Measurements from ENCODE around the gene CELF3. TPM values are rescaled to one million over a fixed set of nuclear protein-coding genes. Genes with fewer than 3 reads are reported as not detected.

The CELF3 gene
- total RNA-seq, 2 donors from 2014 or later: not detected

DNA sequence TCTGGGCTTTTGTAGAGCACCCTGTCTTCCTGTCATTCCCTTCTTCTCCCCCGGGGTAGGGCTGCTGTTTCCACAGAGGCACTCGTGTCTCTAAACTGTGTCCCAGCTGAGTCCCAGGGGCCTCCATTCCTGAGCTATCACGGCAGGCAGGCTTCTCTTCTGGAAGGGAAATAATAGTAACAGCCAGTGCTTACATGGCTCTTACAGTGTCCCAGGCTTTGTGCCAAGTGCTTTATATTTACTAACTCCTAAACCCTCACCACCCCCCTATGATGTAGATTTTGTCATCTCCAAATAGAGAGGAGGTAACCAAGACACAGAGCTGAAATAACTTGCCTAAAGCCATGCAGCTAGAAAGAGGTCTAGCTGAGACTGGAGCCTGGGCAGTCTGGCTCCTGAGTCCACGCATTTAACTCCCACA, 1.4 kb upstream of the CELF3 start:
- no peak overlapping the region for H3K27ac ChIP-seq
- DNase-seq (ENCODE audit: low spot score): no peak
- H3K27me3 ChIP-seq: no peaks in the 10 kb centered on the region
- H3K4me3 ChIP-seq: no peak overlapping the region
- TF ChIP-seq, protein P1, sequence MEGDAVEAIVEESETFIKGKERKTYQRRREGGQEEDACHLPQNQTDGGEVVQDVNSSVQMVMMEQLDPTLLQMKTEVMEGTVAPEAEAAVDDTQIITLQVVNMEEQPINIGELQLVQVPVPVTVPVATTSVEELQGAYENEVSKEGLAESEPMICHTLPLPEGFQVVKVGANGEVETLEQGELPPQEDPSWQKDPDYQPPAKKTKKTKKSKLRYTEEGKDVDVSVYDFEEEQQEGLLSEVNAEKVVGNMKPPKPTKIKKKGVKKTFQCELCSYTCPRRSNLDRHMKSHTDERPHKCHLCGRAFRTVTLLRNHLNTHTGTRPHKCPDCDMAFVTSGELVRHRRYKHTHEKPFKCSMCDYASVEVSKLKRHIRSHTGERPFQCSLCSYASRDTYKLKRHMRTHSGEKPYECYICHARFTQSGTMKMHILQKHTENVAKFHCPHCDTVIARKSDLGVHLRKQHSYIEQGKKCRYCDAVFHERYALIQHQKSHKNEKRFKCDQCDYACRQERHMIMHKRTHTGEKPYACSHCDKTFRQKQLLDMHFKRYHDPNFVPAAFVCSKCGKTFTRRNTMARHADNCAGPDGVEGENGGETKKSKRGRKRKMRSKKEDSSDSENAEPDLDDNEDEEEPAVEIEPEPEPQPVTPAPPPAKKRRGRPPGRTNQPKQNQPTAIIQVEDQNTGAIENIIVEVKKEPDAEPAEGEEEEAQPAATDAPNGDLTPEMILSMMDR (IDR thresholded peaks at IDR 0.05): no peak
- peaks cover 0 to 51% of the 10 kb centered on the region in 2 donors for H3K4me1 ChIP-seq
- H3K36me3 ChIP-seq: no peaks in the 10 kb centered on the region
- no peaks in the 10 kb centered on the region for H3K9me3 ChIP-seq

GRCh38 chr1:151716405-151716762, 219 bp downstream of the CELF3 start:
- TF ChIP-seq, protein P1 (IDR thresholded peaks at IDR 0.05): no peak
- Histone ChIP-seq H3K4me3 (peak overlapping the region in 1 of 2 donors; percentile 18), H3K9me3 (no peaks in the 10 kb centered on the region), H3K27ac (no peak overlapping the region), H3K36me3 (no peaks in the 10 kb centered on the region), H3K4me1 (peaks cover 0 to 43% of the 10 kb centered on the region in 2 donors), H3K27me3 (no peaks in the 10 kb centered on the region)
- no peak for DNase-seq (ENCODE audit: low spot score)

DNA sequence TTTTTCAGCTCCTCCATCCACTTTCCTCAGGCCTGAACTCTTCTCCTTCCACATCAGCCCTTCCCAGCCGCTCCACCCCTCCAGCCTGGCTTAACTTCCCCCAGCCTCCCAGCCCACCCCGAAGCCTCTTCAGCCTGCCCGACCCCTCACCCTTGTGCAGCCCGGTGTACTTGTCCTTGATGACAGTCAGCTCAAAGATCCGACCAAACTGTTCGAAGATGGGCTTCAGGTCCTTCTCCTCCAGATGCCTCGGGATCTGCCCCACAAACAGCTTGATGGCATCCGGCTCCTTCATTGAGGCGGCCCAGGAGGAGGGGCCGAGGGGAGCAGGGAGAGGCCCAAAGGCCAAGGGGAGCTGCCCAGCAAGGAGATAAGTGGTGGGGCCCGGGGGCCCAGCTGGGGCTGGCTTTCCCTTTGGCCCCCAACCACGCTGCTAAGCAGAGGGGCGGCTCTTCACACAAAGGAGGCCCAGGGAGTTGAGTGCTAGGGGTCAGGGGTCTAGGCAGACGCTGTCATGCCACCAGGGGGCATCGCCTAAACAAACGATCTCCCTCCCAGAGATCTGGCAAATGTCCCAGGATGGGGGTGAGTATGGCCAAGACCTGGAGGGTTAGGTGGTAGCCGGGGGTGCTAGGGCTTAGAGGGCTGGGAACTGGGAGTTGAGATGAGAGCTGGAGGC, 738 bp downstream of the CELF3 start:
- H3K36me3 ChIP-seq: no peaks in the 10 kb centered on the region
- H3K4me1 ChIP-seq: peaks cover 0 to 38% of the 10 kb centered on the region in 2 donors
- no peak overlapping the region for H3K4me3 ChIP-seq
- no peak for DNase-seq (ENCODE audit: low spot score)
- H3K9me3 ChIP-seq: no peaks in the 10 kb centered on the region
- no peaks in the 10 kb centered on the region for H3K27me3 ChIP-seq
- TF ChIP-seq, protein P1 (IDR thresholded peaks at IDR 0.05): no peak
- no peak overlapping the region for H3K27ac ChIP-seq

DNA sequence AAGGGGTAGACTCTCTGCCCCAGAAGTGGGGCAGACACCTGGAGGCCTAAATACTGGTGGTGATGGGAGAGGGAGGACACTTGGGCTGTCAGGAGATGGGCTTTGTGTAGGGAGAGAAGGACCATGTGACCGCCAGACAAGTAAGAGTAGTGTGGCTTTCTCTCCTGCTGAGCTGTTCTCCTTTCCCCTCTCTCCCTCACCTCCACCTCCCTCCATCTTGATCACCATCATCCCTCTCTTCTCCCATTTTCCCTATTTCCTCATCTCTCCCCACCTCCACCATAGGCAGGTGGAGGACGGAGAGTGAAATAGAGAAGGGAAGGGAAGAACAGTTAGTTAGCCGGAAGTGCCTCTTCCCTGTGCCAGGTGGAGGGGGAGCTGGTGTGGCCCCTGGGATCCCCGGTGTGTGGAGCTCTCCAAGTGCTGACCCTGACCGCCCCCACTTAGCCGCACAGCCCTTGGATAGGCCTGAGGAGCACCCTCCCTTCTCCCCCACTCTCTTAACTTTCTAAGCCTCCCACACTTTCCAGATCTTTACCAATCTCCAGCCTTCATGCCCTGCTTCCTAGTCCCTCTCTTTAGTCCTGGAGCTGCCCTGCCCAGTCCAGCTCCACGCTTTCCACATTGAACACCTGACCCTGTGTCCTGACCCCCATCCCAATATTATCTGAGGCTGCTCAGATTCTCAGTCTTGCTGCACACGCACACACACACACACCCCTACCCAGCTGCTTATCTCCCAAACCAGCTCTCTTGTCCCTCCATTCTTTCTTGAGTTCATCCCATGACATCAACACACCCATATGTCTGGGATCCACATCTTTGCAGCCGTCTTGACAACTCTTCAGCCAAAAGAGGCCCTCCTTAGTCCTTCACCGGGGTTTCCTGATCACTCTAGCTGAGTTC, 1.5 kb downstream of the CELF3 start:
- TF ChIP-seq, protein P1 (IDR thresholded peaks at IDR 0.05): no peak
- Histone ChIP-seq H3K27ac (no peak overlapping the region), H3K4me3 (no peak overlapping the region), H3K27me3 (no peaks in the 10 kb centered on the region), H3K9me3 (no peaks in the 10 kb centered on the region), H3K36me3 (no peaks in the 10 kb centered on the region), H3K4me1 (peaks cover 0 to 31% of the 10 kb centered on the region in 2 donors)
- no peak for DNase-seq (ENCODE audit: low spot score)

DNA sequence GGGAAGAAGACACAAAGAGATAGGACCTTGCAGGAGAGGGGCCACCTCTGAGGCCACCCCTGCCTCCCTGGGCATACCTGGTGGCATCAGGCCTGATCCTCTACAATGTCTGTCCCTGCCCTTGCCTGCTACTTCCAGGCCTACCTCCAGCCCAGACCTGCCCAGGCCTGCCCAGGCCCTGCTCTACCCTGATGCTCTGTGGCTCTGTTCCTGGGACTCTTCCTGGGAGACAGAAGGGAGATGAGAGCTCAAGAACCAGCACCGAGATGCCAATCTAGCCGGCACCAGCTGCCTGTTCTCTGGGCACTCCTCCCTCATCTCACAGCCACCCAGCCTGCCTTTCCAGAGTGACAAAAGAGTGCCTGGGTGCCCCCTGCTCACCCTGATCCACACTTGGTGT, 2.7 kb downstream of the CELF3 start:
- H3K9me3 ChIP-seq: no peaks in the 10 kb centered on the region
- TF ChIP-seq, protein P1 (IDR thresholded peaks at IDR 0.05): no peak
- no peak overlapping the region for H3K4me3 ChIP-seq
- H3K36me3 ChIP-seq: no peaks in the 10 kb centered on the region
- peaks cover 0 to 26% of the 10 kb centered on the region in 2 donors for H3K4me1 ChIP-seq
- no peak overlapping the region for H3K27ac ChIP-seq
- H3K27me3 ChIP-seq: no peaks in the 10 kb centered on the region
- no peak for DNase-seq (ENCODE audit: low spot score)

Measured in right atrium auricular region (tissue), 2 donors.